Subcutaneous adipose tissue (tissue), 4 donors: ENCODE measurements around the gene KRTAP19-5. TPM values are rescaled to one million over a fixed set of nuclear protein-coding genes. Genes with fewer than 3 reads are reported as not detected.

ENCODE experiments used
- small RNA-seq: library from RNA; depleted of rRNA; stranded (forward); fragments of <200 nt; gene quantifications from one replicate; pipeline ENCODE3, GENCODE V24; 2016
- total RNA-seq, 4 donors: library from RNA; depleted of rRNA; stranded (reverse); fragments of >200 nt; gene quantifications; one replicate each; pipeline ENCODE4 v1.1.0, GENCODE V29; 2016
- TF ChIP-seq, protein P1 (sequence below): fragments of 450-650 bp; IDR thresholded peaks from one replicate; pipeline ENCODE4 v1.5.1; 2016; ENCODE audit warnings: low read depth, mild to moderate bottlenecking, control low read depth, antibody characterized with exemption, moderate library complexity

KRTAP19-5 gene
- total RNA-seq, 4 donors from 2014 or later, result not detected

DNA sequence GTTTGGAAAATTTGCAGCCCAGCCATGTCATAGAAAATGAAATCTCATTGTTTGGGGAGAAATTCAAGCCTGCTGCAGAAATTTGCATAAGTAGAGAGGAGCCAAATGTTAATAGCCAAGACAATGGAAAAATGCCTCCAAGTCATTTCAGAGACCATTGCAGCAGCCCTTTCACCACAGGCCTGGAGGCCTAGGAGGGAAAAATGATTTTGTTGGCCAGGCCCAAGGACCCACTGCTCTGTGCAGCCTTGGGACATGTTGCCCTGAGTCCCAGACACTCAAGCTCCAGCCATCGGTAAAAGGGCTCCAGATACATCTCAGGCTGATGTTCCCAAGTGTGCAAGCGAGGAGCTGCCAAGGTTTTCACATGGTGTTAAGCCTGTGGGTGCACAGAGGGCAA is 15.8 kb downstream of the KRTAP19-5 start:
- TF ChIP-seq, protein P1, sequence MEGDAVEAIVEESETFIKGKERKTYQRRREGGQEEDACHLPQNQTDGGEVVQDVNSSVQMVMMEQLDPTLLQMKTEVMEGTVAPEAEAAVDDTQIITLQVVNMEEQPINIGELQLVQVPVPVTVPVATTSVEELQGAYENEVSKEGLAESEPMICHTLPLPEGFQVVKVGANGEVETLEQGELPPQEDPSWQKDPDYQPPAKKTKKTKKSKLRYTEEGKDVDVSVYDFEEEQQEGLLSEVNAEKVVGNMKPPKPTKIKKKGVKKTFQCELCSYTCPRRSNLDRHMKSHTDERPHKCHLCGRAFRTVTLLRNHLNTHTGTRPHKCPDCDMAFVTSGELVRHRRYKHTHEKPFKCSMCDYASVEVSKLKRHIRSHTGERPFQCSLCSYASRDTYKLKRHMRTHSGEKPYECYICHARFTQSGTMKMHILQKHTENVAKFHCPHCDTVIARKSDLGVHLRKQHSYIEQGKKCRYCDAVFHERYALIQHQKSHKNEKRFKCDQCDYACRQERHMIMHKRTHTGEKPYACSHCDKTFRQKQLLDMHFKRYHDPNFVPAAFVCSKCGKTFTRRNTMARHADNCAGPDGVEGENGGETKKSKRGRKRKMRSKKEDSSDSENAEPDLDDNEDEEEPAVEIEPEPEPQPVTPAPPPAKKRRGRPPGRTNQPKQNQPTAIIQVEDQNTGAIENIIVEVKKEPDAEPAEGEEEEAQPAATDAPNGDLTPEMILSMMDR, result no peak

DNA sequence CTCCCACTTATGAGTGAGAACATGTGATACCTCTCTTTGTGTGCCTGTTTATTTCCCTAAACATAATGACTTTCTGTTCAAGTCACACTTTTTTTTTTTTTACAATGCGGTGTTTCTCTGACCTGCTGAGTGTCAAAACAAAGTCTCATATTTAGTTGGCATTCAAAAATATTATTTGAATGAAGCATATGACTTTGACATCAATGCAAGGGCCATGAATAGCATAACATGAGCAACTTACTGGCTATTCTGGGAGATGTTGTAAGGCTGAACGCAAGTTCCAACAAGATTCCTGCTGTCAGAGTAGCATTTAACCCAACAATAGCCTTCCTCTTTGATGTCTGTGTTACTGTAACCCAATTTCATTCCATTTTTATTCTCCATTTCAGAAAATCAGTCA is 19.8 kb downstream of the KRTAP19-5 start:
- TF ChIP-seq, protein P1, result no peak

DNA sequence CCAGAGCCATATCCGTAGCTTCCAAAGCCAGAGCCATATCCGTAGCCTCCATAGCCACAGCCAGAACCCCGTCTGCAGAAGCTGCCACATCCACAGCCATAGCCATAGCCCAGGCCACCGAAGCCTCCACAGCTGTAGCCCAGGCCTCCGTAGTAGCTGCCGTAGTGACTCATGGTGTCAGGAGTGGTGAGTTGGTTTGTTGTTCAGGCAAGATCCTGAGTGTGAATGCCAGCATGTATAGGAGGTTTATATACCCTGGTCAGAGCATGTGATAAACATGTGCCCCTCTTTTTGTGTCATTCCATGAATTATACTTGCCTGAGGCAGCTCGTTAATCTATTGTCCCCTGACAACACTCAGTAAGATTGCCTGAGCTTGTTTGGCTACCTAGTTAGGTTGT is 21.8 kb downstream of the KRTAP19-5 start, which contains the start of gene KRTAP19-1:
TSS of gene KRTAP19-1 (minus strand) at position 223 of the 400 bp plus-strand sequence. CDS start at position 173, 50 bp downstream.
- TF ChIP-seq, protein P1, result no peak

DNA sequence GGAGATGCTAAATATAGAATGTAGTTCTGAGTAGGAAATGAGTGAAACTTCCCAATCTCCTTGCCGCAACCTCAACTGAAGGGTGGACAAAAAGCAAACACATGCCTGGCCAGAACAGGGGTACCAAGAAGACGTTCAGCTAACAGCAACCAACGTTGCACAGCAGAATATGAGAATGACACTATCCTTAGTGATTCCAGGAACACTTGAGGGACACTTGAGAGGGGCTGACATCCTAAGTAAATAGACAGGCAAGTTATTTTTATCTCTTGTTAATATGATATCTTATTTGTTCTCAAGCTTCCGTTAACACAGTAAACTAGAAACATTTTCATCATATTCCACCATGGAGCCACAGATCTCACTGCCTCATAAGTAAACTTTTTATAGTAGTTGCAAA is 22.7 kb downstream of the KRTAP19-5 start:
- TF ChIP-seq, protein P1, result no peak

DNA sequence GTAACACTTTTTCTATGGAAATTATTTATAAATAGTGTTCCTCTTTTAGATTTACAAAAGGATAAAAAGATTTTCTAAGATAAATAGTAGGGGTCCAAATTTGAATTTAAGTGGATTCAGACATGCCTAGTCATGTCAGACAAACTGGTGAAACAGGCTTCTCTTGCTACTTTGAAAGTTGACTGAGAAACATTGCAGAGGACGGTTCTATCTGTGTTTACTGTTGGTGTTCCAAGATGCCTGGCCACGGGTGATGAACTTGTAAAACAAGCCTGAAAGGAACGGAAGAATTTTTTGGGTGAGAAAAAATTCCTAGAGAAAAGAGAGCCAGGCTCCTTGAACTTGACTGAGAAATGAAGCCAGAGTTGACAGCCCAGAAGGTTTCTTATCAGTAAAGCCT is 23.9 kb downstream of the KRTAP19-5 start:
- TF ChIP-seq, protein P1, result no peak

DNA sequence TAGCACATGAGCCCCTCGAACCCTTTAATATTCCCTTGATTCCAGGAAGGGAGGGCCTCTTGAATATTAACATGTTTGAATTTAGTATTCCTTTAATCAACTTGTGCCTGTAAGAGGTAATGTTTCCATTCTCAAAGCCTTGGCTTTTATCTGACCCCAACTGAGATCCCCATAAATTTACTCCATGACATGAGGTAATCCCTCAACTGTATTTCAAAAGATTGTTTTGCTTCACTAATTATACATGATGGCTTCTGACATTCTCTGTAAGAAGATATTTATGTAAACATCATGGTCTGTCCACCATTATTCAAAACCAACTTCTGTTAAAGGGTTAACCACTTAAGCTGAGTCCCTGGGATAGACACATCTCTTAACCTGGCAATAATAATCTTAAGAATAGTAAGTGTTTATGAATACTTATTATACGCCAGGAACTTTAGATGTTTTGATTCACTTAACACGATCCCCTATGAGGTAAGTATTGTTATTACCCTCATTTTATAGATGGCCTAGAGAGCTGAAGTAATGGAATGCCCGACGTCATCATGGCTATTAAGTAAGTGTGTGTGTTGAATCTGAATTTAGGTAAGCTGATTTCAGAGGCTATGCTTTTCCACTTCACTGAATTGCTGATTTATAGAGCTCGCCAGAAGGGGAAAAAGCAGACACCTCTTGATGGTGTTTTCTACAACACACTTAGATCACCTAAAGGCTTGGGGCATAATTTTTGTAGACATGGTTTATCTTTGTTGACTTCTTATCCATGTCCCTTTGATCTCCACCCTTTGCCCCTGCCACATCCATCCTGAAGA is 32.8 kb downstream of the KRTAP19-5 start:
- TF ChIP-seq, protein P1, result no peak

DNA sequence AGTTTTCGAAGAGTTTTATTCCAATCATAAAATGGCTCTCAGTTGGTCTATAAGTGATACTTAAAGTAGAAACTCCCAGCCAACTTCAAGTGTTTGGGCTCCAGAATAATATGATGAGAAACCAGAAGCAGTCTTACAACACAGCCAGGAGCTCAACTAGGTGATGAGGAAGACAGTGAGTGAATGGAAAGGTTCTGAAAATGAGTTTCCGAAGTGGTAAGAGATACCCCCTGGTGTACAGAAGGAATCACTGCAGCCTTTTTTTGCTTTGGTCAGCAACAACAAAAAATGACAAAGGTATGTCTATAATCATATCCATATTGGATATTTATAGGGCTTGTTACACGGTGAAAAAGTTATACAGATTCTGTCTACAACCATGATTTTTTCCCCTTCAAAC is 38.2 kb downstream of the KRTAP19-5 start:
- TF ChIP-seq, protein P1, result no peak

Small RNAs within 50 kb of the gene (small RNA-seq; reads per million reads assigned to genes)
- gene AP000567.1, result not detected
- gene KRTAP19-10P, result not detected
- not detected for gene KRTAP19-11P
- gene KRTAP19-9P, result not detected

Other genes starting within 250 kb of the KRTAP19-5 start
- gene KRTAP24-1, start 219.2 kb downstream of the KRTAP19-5 start, total RNA-seq, result not detected
- gene KRTAP25-1, start 212.6 kb downstream of the KRTAP19-5 start, total RNA-seq, result not detected
- not detected for gene KRTAP26-1, start 181.8 kb downstream of the KRTAP19-5 start, total RNA-seq
- gene KRTAP27-1, start 164.4 kb downstream of the KRTAP19-5 start, total RNA-seq, result not detected
- not detected for gene KRTAP23-1, start 153.5 kb downstream of the KRTAP19-5 start, total RNA-seq
- gene KRTAP13-2, start 129.9 kb downstream of the KRTAP19-5 start, total RNA-seq, result not detected
- not detected for gene KRTAP13-1, start 106.1 kb downstream of the KRTAP19-5 start, total RNA-seq
- gene KRTAP13-3, start 76.2 kb downstream of the KRTAP19-5 start, total RNA-seq, result not detected
- not detected for gene KRTAP13-4, start 71.9 kb downstream of the KRTAP19-5 start, total RNA-seq
- not detected for gene KRTAP15-1, start 61.9 kb downstream of the KRTAP19-5 start, total RNA-seq
- gene KRTAP19-1, start 21.8 kb downstream of the KRTAP19-5 start, total RNA-seq, result not detected
- gene KRTAP19-2, start 14.7 kb downstream of the KRTAP19-5 start, total RNA-seq, result not detected
- gene KRTAP19-3, start 10.1 kb downstream of the KRTAP19-5 start, total RNA-seq, result not detected
- gene KRTAP19-4, start 5.0 kb downstream of the KRTAP19-5 start, total RNA-seq, result not detected
- gene KRTAP19-6, start 39.7 kb upstream of the KRTAP19-5 start, total RNA-seq, result not detected
- not detected for gene KRTAP19-7, start 59.2 kb upstream of the KRTAP19-5 start, total RNA-seq
- not detected for gene KRTAP22-2, start 88.3 kb upstream of the KRTAP19-5 start, total RNA-seq
- gene KRTAP6-3, start 90.3 kb upstream of the KRTAP19-5 start, total RNA-seq, result not detected
- gene KRTAP6-2, start 96.8 kb upstream of the KRTAP19-5 start, total RNA-seq, result not detected
- gene KRTAP22-1, start 98.9 kb upstream of the KRTAP19-5 start, total RNA-seq, result not detected
- not detected for gene KRTAP6-1, start 111.8 kb upstream of the KRTAP19-5 start, total RNA-seq
- gene KRTAP20-1, start 114.3 kb upstream of the KRTAP19-5 start, total RNA-seq, result not detected
- gene KRTAP20-4, start 118.5 kb upstream of the KRTAP19-5 start, total RNA-seq, result not detected
- not detected for gene KRTAP20-2, start 133.1 kb upstream of the KRTAP19-5 start, total RNA-seq
- not detected for gene KRTAP20-3, start 140.7 kb upstream of the KRTAP19-5 start, total RNA-seq
- gene KRTAP21-3, start 216.6 kb upstream of the KRTAP19-5 start, total RNA-seq, result not detected
- gene KRTAP21-2, start 245.1 kb upstream of the KRTAP19-5 start, total RNA-seq, result not detected